ENCODE results near the gene RAB31.
A peak's percentile ranks its signal among the peaks of the same experiment; 100 is the strongest.

Gene RAB31

GRCh38 chr18:9788860-9789259 lies 80.8 kb downstream of the RAB31 start:
- no peak for DNase-seq (ENCODE audit: low read depth in 3 of 3)

- no peak for DNase-seq (ENCODE audit: low read depth in 3 of 3)
These were observed 82.2 kb downstream of the RAB31 start for GRCh38 chr18:9790261-9790660.

- no peak for DNase-seq (ENCODE audit: low read depth in 3 of 3)
These were observed 83.9 kb downstream of the RAB31 start for GRCh38 chr18:9791991-9792390.

GRCh38 chr18:9792565-9793245 lies 84.6 kb downstream of the RAB31 start:
- peak in 2 of 3 donors; percentile 10 to 13 for DNase-seq (ENCODE audit: low read depth in 3 of 3)

GRCh38 chr18:9796011-9796410 lies 87.9 kb downstream of the RAB31 start:
- DNase-seq (ENCODE audit: low read depth in 3 of 3) = no peak

GRCh38 chr18:9796935-9797549 lies 88.9 kb downstream of the RAB31 start:
- DNase-seq (ENCODE audit: low read depth in 3 of 3) = no peak

GRCh38 chr18:9802175-9803062 lies 94.3 kb downstream of the RAB31 start:
- DNase-seq (ENCODE audit: low read depth in 3 of 3) = no peak

GRCh38 chr18:9803063-9803697 lies 95.1 kb downstream of the RAB31 start:
- DNase-seq (ENCODE audit: low read depth in 3 of 3) = no peak

- no peak for DNase-seq (ENCODE audit: low read depth in 3 of 3)
These were observed 95.8 kb downstream of the RAB31 start for GRCh38 chr18:9803698-9804516.

- no peak for DNase-seq (ENCODE audit: low read depth in 3 of 3)
These were observed 96.5 kb downstream of the RAB31 start for GRCh38 chr18:9804517-9805104.

GRCh38 chr18:9806905-9807304 lies 98.8 kb downstream of the RAB31 start:
- no peak for DNase-seq (ENCODE audit: low read depth in 3 of 3)

- no peak for DNase-seq (ENCODE audit: low read depth in 3 of 3)
These were observed 100.5 kb downstream of the RAB31 start for GRCh38 chr18:9808295-9809241.

GRCh38 chr18:9809697-9810096 lies 101.6 kb downstream of the RAB31 start:
- no peak for DNase-seq (ENCODE audit: low read depth in 3 of 3)

GRCh38 chr18:9810299-9810698 lies 102.2 kb downstream of the RAB31 start:
- DNase-seq (ENCODE audit: low read depth in 3 of 3) = no peak

GRCh38 chr18:9810994-9811705 lies 103.0 kb downstream of the RAB31 start:
- no peak for DNase-seq (ENCODE audit: low read depth in 3 of 3)

- DNase-seq (ENCODE audit: low read depth in 3 of 3) = no peak
These were observed 103.9 kb downstream of the RAB31 start for GRCh38 chr18:9811978-9812377.

- no peak for DNase-seq (ENCODE audit: low read depth in 3 of 3)
These were observed 106.3 kb downstream of the RAB31 start for GRCh38 chr18:9814431-9814830.

GRCh38 chr18:9817286-9817685 lies 109.2 kb downstream of the RAB31 start:
- no peak for DNase-seq (ENCODE audit: low read depth in 3 of 3)

Measured in stimulated activated CD4-positive, alpha-beta T cell treated with anti-CD3 and anti-CD28 coated beads, TNF-alpha, amount 100 ng/mL, for 48 hours (primary cell).